ENCODE data around the gene IKBKE. TPM values are rescaled to one million over a fixed set of nuclear protein-coding genes. Genes with fewer than 3 reads are reported as not detected.

The IKBKE gene
- total RNA-seq, 1 donor from 2014 or later = 5.1 TPM

DNA sequence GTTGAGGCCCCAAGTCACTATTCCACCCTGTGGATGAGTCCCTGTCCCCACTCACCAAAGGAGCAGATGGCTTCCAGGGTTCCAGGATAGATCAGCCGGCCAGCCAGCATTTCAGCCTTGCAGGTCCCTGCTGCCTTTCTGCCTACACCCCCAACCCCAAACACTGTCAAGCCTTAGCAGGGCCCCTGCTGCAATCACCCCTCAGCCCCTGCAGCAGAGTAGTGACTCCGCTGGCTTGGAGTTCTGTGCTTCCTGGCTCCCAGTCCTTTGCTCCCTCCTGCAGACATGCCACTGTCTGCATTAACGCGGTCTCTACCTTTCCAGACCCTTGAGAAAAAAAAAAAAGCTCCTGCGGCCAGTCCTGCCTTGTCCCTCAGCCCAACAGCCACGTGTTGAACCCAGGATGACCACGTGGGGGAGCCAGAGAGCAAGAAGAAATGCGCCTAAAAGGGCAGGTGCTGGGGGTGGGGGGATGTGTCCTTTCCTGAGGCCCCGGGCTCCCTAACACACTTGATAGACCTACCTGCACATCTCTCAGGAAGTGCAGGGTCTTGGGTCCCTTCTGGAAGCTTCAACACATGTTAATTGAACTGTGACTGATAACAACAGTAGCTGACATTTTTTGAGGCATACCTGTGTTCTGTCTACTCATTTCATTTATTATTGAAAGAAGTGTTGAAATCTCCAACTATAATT is 74.4 kb downstream of the IKBKE start:
- Mint-ChIP-seq H3K9me3 (ENCODE audit: low read depth) (no peaks in the 10 kb centered on the region), H3K4me3 (ENCODE audit: low read depth) (no peak overlapping the region), H3K27ac (no peak overlapping the region), H3K36me3 (ENCODE audit: insufficient read depth) (peaks cover 1% of the 10 kb centered on the region), H3K27me3 (peaks cover 8% of the 10 kb centered on the region), H3K4me1 (ENCODE audit: low read depth) (peaks cover 1% of the 10 kb centered on the region)
- DNase-seq (ENCODE audit: low spot score, unreplicated experiment) = peak; percentile 84
- TF ChIP-seq CTCF (IDR thresholded peaks at IDR 0.05; ENCODE audit: unreplicated experiment) = peak; percentile 87

- no peak for TF ChIP-seq CTCF (IDR thresholded peaks at IDR 0.05; ENCODE audit: unreplicated experiment)
- no peaks in the 10 kb centered on the region for H3K9me3 Mint-ChIP-seq (ENCODE audit: low read depth)
- no peak overlapping the region for H3K27ac Mint-ChIP-seq
- no peak for DNase-seq (ENCODE audit: low spot score, unreplicated experiment)
- peaks cover 1% of the 10 kb centered on the region for H3K36me3 Mint-ChIP-seq (ENCODE audit: insufficient read depth)
- H3K4me1 Mint-ChIP-seq (ENCODE audit: low read depth) = peaks cover 1% of the 10 kb centered on the region
- H3K27me3 Mint-ChIP-seq = peaks cover 15% of the 10 kb centered on the region
- no peak overlapping the region for H3K4me3 Mint-ChIP-seq (ENCODE audit: low read depth)
Observed at GRCh38 chr1:206545351-206545750, 75.1 kb downstream of the IKBKE start.

Small RNA genes lying within 50 kb of the gene (microRNA-seq; reads per million reads assigned to microRNA genes)
- gene MIR6769B (ENCODE audit: borderline number of aligned reads, unreplicated experiment) = not detected

Other genes starting within 250 kb of the IKBKE start
- 7.0 and 7.9 TPM in 2 replicates for gene RASSF5, start 37.1 kb downstream of the IKBKE start, total RNA-seq
- gene EIF2D, start 142.0 kb downstream of the IKBKE start, total RNA-seq = 36.8 and 39.5 TPM in 2 replicates
- gene DYRK3, start 165.1 kb downstream of the IKBKE start, total RNA-seq = 8.4 and 9.1 TPM in 2 replicates
- 60.8 and 64.9 TPM in 2 replicates for gene MAPKAPK2, start 214.4 kb downstream of the IKBKE start, total RNA-seq